Esophagus squamous epithelium (tissue), 4 donors: ENCODE measurements around the gene SMC1A.

Source experiments
- POLR2A ChIP-seq, 4 donors: fragments of 450-650 bp; IDR thresholded peaks; one replicate each; pipeline ENCODE4 v1.6.1; 2017; ENCODE audit warnings: antibody characterized with exemption in 4 of 4, mild to moderate bottlenecking in 4 of 4, moderate library complexity in 3 of 4
- TF ChIP-seq, protein P1 (sequence below), 6 experiments: fragments of 450-650 bp in 4 of 6; fragments of 200-600 bp in 2 of 6; sonication (generic) in 2 of 6; IDR thresholded peaks; one replicate each; pipeline ENCODE4 v1.5.1; 2016 to 2019; ENCODE audit warnings: antibody characterized with exemption in 6 of 6, mild to moderate bottlenecking in 4 of 6, moderate library complexity in 4 of 6

- TF ChIP-seq, protein P1, sequence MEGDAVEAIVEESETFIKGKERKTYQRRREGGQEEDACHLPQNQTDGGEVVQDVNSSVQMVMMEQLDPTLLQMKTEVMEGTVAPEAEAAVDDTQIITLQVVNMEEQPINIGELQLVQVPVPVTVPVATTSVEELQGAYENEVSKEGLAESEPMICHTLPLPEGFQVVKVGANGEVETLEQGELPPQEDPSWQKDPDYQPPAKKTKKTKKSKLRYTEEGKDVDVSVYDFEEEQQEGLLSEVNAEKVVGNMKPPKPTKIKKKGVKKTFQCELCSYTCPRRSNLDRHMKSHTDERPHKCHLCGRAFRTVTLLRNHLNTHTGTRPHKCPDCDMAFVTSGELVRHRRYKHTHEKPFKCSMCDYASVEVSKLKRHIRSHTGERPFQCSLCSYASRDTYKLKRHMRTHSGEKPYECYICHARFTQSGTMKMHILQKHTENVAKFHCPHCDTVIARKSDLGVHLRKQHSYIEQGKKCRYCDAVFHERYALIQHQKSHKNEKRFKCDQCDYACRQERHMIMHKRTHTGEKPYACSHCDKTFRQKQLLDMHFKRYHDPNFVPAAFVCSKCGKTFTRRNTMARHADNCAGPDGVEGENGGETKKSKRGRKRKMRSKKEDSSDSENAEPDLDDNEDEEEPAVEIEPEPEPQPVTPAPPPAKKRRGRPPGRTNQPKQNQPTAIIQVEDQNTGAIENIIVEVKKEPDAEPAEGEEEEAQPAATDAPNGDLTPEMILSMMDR (IDR thresholded peaks at IDR 0.05) = no peak
- no peak for TF ChIP-seq POLR2A (IDR thresholded peaks at IDR 0.05)
Observed at GRCh38 chrX:53383376-53384076, 38.9 kb downstream of the SMC1A start.
